ENCODE data around the gene ADAM29.

DNA sequence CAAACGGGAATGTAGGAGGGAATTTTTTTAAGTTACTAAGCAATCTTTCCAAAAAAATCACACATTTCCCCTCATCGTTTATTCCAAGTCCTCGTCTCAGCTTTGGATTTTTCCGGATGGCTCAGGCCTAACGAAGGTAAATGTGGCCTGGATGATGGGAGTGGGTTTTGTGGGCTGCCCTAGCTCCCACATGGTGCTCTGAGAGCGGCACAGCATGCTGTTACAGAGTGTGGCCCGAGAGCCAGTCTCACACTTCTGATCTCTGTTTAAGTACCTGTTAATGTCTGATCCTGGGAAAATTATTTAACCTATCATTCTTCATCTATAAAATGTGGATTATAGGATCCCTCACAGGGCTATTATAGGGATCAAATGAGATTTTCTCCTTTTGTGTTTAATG, 38.2 kb upstream of the ADAM29 start:
- TF ChIP-seq, protein P1, sequence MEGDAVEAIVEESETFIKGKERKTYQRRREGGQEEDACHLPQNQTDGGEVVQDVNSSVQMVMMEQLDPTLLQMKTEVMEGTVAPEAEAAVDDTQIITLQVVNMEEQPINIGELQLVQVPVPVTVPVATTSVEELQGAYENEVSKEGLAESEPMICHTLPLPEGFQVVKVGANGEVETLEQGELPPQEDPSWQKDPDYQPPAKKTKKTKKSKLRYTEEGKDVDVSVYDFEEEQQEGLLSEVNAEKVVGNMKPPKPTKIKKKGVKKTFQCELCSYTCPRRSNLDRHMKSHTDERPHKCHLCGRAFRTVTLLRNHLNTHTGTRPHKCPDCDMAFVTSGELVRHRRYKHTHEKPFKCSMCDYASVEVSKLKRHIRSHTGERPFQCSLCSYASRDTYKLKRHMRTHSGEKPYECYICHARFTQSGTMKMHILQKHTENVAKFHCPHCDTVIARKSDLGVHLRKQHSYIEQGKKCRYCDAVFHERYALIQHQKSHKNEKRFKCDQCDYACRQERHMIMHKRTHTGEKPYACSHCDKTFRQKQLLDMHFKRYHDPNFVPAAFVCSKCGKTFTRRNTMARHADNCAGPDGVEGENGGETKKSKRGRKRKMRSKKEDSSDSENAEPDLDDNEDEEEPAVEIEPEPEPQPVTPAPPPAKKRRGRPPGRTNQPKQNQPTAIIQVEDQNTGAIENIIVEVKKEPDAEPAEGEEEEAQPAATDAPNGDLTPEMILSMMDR (IDR thresholded peaks at IDR 0.05; ENCODE audit: insufficient read depth, low read length, poor library complexity, severe bottlenecking) = no peak
- no peak for TF ChIP-seq EZH2phosphoT487 (conservative IDR thresholded peaks at IDR 0.05; ENCODE audit: low read length)
